ENCODE results near the gene SLC24A4. TPM values are rescaled to one million over a fixed set of nuclear protein-coding genes. Genes with fewer than 3 reads are reported as not detected.

SLC24A4 gene
- total RNA-seq, 1 donor from 2014 or later, result 0.49 TPM

- DNase-seq (ENCODE audit: missing footprints) (no peak), ATAC-seq (no peak)
- intact Hi-C loops (cut with DNase I), result no loop called here
These were observed 159.0 kb downstream of the SLC24A4 start for GRCh38 chr14:92481811-92482555.

- no peak for ATAC-seq
- DNase-seq (ENCODE audit: missing footprints), result no peak
- intact Hi-C loops (cut with DNase I), result no loop called here
These were observed 159.8 kb downstream of the SLC24A4 start for GRCh38 chr14:92482621-92483319.

- intact Hi-C loops (cut with DNase I), result no loop called here
- ATAC-seq, result no peak
- DNase-seq (ENCODE audit: missing footprints), result no peak
These were observed 161.3 kb downstream of the SLC24A4 start for GRCh38 chr14:92484132-92484823.

- DNase-seq (ENCODE audit: missing footprints) (no peak), ATAC-seq (no peak)
- intact Hi-C loops (cut with DNase I), result no loop called here
These were observed 163.9 kb downstream of the SLC24A4 start for GRCh38 chr14:92486881-92487280.

GRCh38 chr14:92487513-92488133, 164.7 kb downstream of the SLC24A4 start:
- DNase-seq (ENCODE audit: missing footprints) (no peak), ATAC-seq (peak; percentile 21)
- intact Hi-C loops (cut with DNase I), result no loop called here

- intact Hi-C loops (cut with DNase I), result no loop called here
- DNase-seq (ENCODE audit: missing footprints) (no peak), ATAC-seq (no peak)
These were observed 166.7 kb downstream of the SLC24A4 start for GRCh38 chr14:92489394-92490238.

- peak; percentile 49 for ATAC-seq
- intact Hi-C loops (cut with DNase I), result no loop called here
- DNase-seq (ENCODE audit: missing footprints), result no peak
These were observed 167.4 kb downstream of the SLC24A4 start for GRCh38 chr14:92490239-92490959.

GRCh38 chr14:92491782-92492181, 168.8 kb downstream of the SLC24A4 start:
- DNase-seq (ENCODE audit: missing footprints), result no peak
- no peak for ATAC-seq
- intact Hi-C loops (cut with DNase I), result no loop called here

GRCh38 chr14:92492258-92492657, 169.3 kb downstream of the SLC24A4 start:
- intact Hi-C loops (cut with DNase I), result no loop called here
- ATAC-seq, result peak; percentile 54
- DNase-seq (ENCODE audit: missing footprints), result no peak

- intact Hi-C loops (cut with DNase I), result no loop called here
- ATAC-seq, result no peak
- no peak for DNase-seq (ENCODE audit: missing footprints)
These were observed 170.1 kb downstream of the SLC24A4 start for GRCh38 chr14:92493024-92493423.

GRCh38 chr14:92493492-92493891, 170.5 kb downstream of the SLC24A4 start:
- ATAC-seq (no peak), DNase-seq (ENCODE audit: missing footprints) (no peak)
- intact Hi-C loops (cut with DNase I), result no loop called here

- DNase-seq (ENCODE audit: missing footprints) (no peak), ATAC-seq (no peak)
- intact Hi-C loops (cut with DNase I), result no loop called here
These were observed 171.5 kb downstream of the SLC24A4 start for GRCh38 chr14:92494512-92494911.

GRCh38 chr14:92495027-92495426, 172.1 kb downstream of the SLC24A4 start:
- no peak for ATAC-seq
- DNase-seq (ENCODE audit: missing footprints), result no peak
- intact Hi-C loops (cut with DNase I), result no loop called here

GRCh38 chr14:92496191-92496857, 173.4 kb downstream of the SLC24A4 start:
- no peak for ATAC-seq
- intact Hi-C loops (cut with DNase I), result no loop called here
- no peak for DNase-seq (ENCODE audit: missing footprints)

GRCh38 chr14:92497391-92497790, 174.4 kb downstream of the SLC24A4 start:
- no peak for ATAC-seq
- DNase-seq (ENCODE audit: missing footprints), result no peak
- intact Hi-C loops (cut with DNase I), result no loop called here

- intact Hi-C loops (cut with DNase I), result no loop called here
- ATAC-seq, result no peak
- no peak for DNase-seq (ENCODE audit: missing footprints)
These were observed 176.3 kb downstream of the SLC24A4 start for GRCh38 chr14:92499234-92499633.

- ATAC-seq, result peak; percentile 85
- no peak for DNase-seq (ENCODE audit: missing footprints)
These were observed 177.6 kb downstream of the SLC24A4 start for GRCh38 chr14:92500491-92500941.

More at GRCh38 chr14:92500491-92500941, 177.6 kb downstream of the SLC24A4 start:
- intact Hi-C loops (cut with DNase I), result no loop called here
